Stimulated activated effector memory CD8-positive, alpha-beta T cell treated with anti-CD3 and anti-CD28 coated beads, Interleukin-12 subunit alpha, Interleukin-12 subunit beta, amount 100 ng/mL, for 72 hours (primary cell): ENCODE results near the gene NDFIP2.

Experiments
- ATAC-seq: fragments of 150-1000 bp; cut with Tn5 transposase; 2 replicates; pipeline ENCODE4 v1.10.0; 2021
- DNase-seq, 2 donors: peaks; one replicate each; pipeline ENCODE4 v3.0.0; 2021 to 2022; ENCODE audit warnings: low spot score in 2 of 2
- H3K27ac Mint-ChIP-seq: one replicate; pipeline ENCODE4 v1.8.0; 2022; ENCODE audit warnings: mild to moderate bottlenecking, mixed read lengths
- H3K36me3 Mint-ChIP-seq: one replicate; pipeline ENCODE4 v1.8.0; 2022; ENCODE audit warnings: mild to moderate bottlenecking, mixed read lengths
- H3K4me1 Mint-ChIP-seq: one replicate; pipeline ENCODE4 v1.8.0; 2022; ENCODE audit warnings: mixed read lengths
- H3K4me3 Mint-ChIP-seq: one replicate; pipeline ENCODE4 v1.8.0; 2022; ENCODE audit warnings: mild to moderate bottlenecking, mixed read lengths
- H3K9me3 Mint-ChIP-seq: one replicate; pipeline ENCODE4 v1.8.0; 2022; ENCODE audit warnings: mixed read lengths

NDFIP2 gene

DNA sequence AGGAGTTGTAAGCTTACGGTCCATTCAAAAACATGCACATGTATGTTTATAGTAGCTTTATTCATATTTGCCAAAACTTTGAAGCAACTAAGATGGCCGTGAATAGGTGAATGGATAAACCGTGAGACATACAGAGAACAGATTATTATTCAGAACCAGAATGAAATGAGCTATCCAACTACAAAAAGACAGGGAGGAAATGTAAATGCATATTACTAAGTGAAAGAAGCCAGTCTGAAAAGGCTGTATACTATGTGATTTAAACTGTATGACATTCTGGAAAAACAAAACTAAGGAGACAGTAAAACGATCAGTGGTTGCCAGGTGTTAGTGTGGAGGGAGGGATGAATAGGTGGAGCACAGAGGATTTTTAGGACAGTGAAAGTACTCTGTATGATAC, 19.9 kb downstream of the NDFIP2 start:
- Mint-ChIP-seq H3K4me1 (peaks cover 62% of the 10 kb centered on the region), H3K36me3 (peaks cover 7% of the 10 kb centered on the region), H3K4me3 (peak overlapping the region; percentile 30), H3K9me3 (peaks cover 6% of the 10 kb centered on the region), H3K27ac (peak overlapping the region; percentile 41)
- DNase-seq, result no peak
- ATAC-seq, result peak; percentile 76

DNA sequence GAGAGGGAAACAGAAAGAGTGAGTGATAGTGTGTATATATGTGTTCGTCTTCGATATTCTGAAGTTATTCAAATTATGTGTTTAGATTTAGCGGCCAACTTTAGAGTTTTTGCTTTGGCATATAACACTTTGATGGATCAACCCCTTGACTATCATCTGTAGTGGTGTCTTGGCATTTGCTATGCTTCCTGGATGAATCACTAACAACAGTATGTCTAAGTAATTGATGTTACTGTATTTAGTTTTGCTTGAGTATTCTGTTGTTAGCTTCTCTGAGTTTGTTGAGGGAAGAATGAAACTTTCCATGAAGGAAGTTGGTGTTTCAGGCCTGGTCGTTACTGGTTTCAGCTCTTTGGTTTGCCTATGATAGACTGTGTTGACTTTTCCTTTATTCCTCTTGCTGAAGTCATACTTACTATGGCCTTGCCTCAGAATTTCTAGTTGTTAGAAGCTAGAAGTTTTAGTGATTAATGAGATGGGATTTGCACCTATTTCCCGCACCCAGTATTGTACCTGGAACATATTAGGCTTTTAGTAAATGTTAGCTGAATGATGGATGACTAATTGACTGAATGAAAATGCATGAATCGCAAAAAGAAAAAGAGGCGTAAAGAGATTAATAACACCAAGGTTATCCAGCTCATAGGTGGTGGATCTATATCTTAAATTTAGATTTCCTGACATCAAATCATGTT, 20.7 kb downstream of the NDFIP2 start:
- H3K9me3 Mint-ChIP-seq, result peaks cover 6% of the 10 kb centered on the region
- ATAC-seq (peak; percentile 67), DNase-seq (no peak)
- H3K4me3 Mint-ChIP-seq, result peak overlapping the region; percentile 30
- peak overlapping the region; percentile 41 for H3K27ac Mint-ChIP-seq
- peaks cover 6% of the 10 kb centered on the region for H3K36me3 Mint-ChIP-seq
- H3K4me1 Mint-ChIP-seq, result peaks cover 61% of the 10 kb centered on the region

DNA sequence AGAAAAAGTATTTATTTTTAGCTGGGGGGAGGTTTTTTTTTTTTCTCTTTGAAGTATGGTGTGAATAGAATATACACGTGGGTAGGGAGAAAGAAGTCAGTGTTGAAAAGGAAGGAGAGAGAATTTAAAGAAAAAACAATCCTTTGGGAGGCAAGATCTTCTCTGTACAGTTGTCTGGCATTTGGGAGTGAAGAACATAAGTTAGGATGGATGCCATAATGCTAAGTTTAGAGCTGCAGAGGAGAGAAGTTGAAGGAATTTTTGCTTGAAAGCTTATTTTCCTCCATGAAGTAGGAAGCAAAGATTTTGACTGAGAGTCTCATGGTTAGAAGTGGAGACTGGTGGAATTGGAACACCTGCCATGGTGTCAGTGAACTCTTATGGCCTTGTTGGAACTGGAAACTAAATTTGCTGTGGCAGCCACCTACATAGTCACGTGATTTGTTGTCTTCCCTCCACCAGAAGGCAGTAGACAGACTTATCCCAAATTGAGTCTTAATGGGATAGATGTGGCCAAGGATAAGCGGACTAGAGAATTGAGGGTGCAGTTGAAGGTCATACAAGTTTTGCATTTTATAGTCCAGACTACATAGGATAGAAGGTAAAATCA, 22.0 kb downstream of the NDFIP2 start:
- H3K27ac Mint-ChIP-seq, result peak overlapping the region; percentile 18
- no peak for DNase-seq
- peaks cover 6% of the 10 kb centered on the region for H3K36me3 Mint-ChIP-seq
- no peak overlapping the region for H3K4me3 Mint-ChIP-seq
- H3K9me3 Mint-ChIP-seq, result peaks cover 6% of the 10 kb centered on the region
- peak; percentile 20 for ATAC-seq
- H3K4me1 Mint-ChIP-seq, result peaks cover 55% of the 10 kb centered on the region

DNA sequence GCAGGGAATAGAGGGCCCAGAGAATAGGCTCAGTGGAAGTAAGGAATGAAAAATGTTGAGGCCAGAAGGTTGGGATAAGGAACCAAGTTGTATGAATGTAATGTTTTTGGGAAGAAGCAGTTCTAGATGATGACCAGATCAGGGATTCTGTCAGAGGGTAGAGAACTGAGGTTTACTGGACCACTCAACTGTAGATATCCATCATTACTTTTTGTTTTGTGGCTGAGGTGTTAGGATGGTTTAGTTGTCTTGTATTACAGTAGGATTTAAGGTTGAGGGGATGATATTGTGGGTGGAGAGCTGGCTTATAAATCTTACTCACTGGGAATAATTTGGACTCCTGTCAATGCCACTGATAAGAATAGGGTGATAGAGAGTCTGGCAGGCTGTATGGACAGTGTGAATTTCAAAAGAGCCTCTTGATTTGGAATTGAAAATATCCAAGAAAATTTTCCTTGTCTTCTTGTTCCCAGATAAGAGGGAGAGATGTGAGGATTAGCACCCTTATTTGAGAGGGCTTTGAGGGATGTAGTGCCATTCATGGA, 22.6 kb downstream of the NDFIP2 start:
- H3K27ac Mint-ChIP-seq, result peak overlapping the region; percentile 18
- DNase-seq, result no peak
- no peak overlapping the region for H3K4me3 Mint-ChIP-seq
- H3K9me3 Mint-ChIP-seq, result peaks cover 6% of the 10 kb centered on the region
- peaks cover 6% of the 10 kb centered on the region for H3K36me3 Mint-ChIP-seq
- ATAC-seq, result peak; percentile 79
- H3K4me1 Mint-ChIP-seq, result peaks cover 59% of the 10 kb centered on the region

DNA sequence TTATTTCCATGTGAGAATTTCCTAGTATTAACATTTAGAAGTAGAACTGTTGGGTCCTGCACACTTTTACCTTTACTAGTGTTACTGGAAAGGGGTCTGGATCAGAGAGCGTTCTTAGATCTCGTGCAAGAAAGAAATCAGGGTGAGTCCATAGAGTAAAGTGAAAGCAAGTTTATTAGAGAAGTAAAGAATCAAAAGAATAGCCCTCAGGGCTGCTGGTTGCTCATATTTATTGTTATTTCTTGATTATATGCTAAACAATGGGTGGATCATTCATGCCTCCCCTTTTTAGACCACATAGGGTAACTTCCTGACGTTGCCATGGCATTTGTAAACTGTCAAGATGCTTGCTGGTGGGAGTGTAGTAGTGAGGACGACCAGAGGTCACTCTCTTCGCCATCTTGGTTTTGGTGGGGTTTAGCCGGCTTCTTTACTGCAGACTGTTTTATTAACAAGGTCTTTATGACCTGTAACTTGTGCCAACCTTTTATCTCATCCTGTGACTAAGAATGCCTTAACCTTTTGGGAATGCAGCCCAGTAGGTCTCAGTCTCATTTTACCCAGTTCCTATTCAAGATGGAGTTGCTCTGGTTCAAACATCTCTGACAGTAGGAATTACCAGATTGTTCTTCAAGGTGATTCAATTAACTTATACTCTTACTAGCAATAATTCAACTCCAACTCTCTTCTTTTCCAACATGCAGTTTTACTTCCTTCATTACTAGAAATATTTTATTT, 27.4 kb downstream of the NDFIP2 start:
- Mint-ChIP-seq H3K27ac (no peak overlapping the region), H3K4me3 (no peak overlapping the region), H3K4me1 (peaks cover 36% of the 10 kb centered on the region), H3K36me3 (peaks cover 14% of the 10 kb centered on the region), H3K9me3 (no peaks in the 10 kb centered on the region)
- ATAC-seq, result no peak
- no peak for DNase-seq

DNA sequence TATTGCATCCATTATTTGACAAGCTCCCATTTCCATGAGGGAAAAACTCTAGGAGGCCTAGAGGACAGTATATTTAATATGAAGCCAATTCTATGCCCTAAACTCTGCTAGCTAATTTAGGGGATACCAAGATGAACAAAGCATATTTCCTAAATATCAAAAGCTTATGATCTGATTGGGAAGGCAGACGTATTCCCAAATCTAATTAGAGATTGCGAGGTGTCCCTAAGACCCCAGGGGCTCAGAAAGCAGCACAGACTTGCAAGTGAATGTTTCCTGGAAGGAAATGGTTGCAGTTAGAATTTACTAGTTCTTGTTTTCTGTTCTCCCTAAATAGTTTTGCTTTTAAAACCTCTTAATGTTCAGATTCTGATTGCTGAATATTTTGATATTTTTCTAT, 30.7 kb downstream of the NDFIP2 start:
- no peak for ATAC-seq
- Mint-ChIP-seq H3K9me3 (no peaks in the 10 kb centered on the region), H3K27ac (no peak overlapping the region), H3K4me1 (peaks cover 28% of the 10 kb centered on the region), H3K4me3 (no peak overlapping the region), H3K36me3 (peaks cover 14% of the 10 kb centered on the region)
- DNase-seq, result no peak

DNA sequence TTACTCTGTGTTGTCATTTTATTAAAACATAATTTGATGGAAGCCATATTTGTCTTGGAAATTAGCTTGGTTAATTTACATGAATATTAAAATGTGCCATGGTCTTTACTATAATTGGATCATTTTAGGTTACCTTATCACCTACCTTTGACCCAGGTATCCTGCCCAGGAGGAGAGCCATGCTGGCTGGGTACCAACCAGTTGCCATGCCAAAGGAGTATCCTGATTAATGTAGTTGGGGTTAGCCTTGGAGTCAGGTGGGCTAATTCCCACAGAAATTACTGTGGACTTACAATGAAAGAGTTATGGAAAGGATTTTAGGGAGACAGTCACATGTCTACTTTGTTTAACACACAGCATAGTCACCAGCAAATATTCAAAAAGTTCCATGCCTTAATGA, 32.0 kb downstream of the NDFIP2 start:
- Mint-ChIP-seq H3K27ac (peak overlapping the region; percentile 21), H3K4me3 (no peak overlapping the region), H3K4me1 (peaks cover 33% of the 10 kb centered on the region), H3K9me3 (no peaks in the 10 kb centered on the region), H3K36me3 (peaks cover 15% of the 10 kb centered on the region)
- ATAC-seq, result no peak
- no peak for DNase-seq

DNA sequence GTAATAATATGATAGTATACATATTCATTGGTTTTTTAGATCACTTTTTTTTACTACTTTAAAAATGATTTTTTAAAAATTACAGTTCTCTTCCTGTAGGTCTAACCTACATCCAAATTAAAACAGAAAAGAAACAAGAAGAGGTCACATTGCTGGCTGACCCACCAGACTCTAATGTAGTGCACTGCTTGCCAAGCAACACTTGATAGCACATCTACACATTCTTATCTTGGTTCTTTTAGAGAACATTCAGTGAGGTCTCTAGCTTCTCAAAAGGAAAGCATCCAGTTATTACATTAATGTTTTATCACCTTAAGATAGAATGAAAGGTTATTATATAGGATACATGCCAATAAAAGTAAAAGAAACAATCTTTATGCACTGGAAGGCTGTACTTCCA, 35.6 kb downstream of the NDFIP2 start:
- DNase-seq, result no peak
- Mint-ChIP-seq H3K9me3 (no peaks in the 10 kb centered on the region), H3K36me3 (peaks cover 33% of the 10 kb centered on the region), H3K4me3 (no peak overlapping the region), H3K27ac (no peak overlapping the region), H3K4me1 (peaks cover 26% of the 10 kb centered on the region)
- no peak for ATAC-seq

DNA sequence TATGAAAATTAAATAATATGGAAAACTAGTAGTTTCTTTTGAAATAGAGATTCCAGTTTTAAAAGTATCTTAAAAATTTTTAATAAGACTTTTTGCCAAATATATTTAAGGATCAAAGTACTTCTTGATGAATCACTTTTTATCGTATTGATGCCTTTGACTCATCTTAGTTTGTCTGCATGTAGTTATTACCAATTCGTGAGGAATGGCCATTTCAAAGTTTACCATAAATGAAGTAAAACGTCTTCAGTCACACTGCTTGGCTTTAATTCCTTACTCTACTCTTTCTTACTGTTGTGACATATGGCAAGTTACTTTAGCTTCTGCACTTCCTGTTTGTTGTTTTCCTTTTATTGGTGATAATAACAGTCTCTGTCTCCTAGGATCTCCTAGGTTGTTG, 38.3 kb downstream of the NDFIP2 start:
- H3K27ac Mint-ChIP-seq, result no peak overlapping the region
- no peak overlapping the region for H3K4me3 Mint-ChIP-seq
- H3K4me1 Mint-ChIP-seq, result peaks cover 26% of the 10 kb centered on the region
- ATAC-seq (no peak), DNase-seq (no peak)
- H3K36me3 Mint-ChIP-seq, result peaks cover 42% of the 10 kb centered on the region
- no peaks in the 10 kb centered on the region for H3K9me3 Mint-ChIP-seq

DNA sequence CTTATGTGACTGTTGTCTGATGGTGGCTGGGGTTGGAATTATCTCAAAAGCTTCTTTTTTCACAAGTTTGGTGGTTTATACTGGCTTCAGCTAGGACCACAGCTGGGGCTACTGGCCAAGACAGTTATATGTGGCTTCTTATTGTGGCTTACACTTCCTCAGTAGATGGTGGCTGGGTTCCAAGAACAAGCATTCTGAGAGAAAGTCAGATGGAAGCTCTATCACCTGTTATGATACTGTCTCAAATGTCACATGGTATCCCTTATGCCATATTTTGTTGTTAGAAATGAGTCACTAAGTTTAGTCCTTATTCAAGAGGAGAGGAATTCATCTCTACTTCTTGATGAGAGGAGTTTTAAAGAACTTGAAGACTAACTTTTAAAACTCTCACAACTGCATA, 41.6 kb downstream of the NDFIP2 start:
- H3K9me3 Mint-ChIP-seq, result no peaks in the 10 kb centered on the region
- peak overlapping the region; percentile 92 for H3K27ac Mint-ChIP-seq
- H3K4me1 Mint-ChIP-seq, result peaks cover 17% of the 10 kb centered on the region
- peak; percentile 21 to 75 for DNase-seq
- H3K36me3 Mint-ChIP-seq, result peaks cover 42% of the 10 kb centered on the region
- peak overlapping the region; percentile 59 for H3K4me3 Mint-ChIP-seq
- ATAC-seq, result peak; percentile 96

DNA sequence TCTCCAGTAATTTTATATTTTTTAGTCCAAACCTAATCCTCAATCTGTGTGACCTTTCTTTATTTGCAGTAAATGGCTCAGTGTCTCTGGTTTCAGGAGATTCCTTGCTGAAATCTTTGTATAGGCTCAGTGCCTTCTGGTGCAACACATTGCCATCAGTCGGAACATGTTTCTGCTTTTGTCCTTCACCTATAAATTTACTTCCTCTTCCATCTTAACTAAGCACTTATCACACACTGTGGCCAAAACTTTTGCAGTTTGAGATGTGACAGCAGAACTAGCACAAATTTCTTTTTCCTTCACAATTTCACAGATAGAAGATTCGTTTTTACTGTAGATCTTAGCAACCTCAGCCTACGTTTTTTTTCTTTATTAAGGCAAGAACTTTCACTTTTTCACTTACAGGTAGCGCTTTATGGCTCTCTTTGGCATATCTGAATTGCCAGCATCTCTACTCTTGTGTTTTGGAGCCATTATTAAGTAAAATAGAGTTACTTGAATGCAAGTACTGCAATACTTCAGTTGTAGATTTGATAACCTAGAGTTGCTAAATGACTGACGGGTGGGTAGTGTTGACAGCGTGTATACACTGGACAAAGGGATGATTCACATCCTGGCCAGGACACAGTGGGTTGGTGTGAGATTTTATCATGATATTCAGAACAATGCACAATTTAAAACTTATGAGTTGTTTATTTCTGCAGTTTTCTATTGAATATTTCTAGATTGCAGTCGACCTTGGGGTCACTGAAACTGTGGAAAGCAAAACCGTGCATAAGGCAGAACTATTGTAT, 44.3 kb downstream of the NDFIP2 start:
- H3K27ac Mint-ChIP-seq, result no peak overlapping the region
- H3K4me1 Mint-ChIP-seq, result peaks cover 10% of the 10 kb centered on the region
- DNase-seq (peak in 1 of 2 donors; percentile 51), ATAC-seq (peak; percentile 85)
- H3K4me3 Mint-ChIP-seq, result no peak overlapping the region
- no peaks in the 10 kb centered on the region for H3K9me3 Mint-ChIP-seq
- peaks cover 45% of the 10 kb centered on the region for H3K36me3 Mint-ChIP-seq

DNA sequence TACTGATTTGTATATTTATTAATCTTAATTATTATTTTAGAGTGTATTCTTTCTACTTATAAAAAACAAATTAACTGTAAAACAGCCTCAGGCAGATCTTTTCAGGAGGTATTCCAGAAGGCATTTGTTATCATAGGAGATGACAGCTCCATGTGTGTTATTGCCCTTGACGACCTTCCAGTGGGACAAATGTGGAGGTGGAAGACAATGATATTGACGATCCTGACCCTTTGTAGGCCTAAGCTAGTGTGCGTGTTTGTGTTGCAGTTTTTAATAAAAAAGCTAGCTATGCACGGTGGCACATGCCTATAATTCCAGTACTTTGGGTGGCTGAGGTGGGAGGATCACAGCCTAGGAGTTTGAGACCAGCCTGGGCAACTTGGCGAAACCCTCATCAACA, 46.7 kb downstream of the NDFIP2 start:
- H3K36me3 Mint-ChIP-seq, result peaks cover 42% of the 10 kb centered on the region
- no peak for ATAC-seq
- H3K27ac Mint-ChIP-seq, result no peak overlapping the region
- no peaks in the 10 kb centered on the region for H3K9me3 Mint-ChIP-seq
- DNase-seq, result no peak
- peaks cover 25% of the 10 kb centered on the region for H3K4me1 Mint-ChIP-seq
- H3K4me3 Mint-ChIP-seq, result no peak overlapping the region

DNA sequence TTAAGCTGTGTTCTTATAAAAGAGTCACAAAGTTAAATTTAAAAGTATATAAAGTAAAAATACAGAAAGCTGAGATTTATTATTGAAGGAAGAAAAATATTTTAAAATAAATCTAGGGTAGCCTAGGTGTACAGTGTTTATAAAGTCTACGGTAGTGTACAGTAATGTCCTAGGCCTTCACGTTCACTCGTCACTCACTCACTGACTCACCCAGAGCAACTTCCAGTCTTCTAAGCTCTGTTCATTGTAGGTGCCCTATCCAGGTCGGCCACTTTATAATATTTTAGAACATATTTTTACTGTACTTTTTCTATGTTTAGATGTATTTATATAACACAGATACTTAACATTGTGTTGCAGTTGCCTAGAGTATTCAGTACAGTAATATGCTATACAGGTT, 47.4 kb downstream of the NDFIP2 start:
- no peak overlapping the region for H3K27ac Mint-ChIP-seq
- peaks cover 20% of the 10 kb centered on the region for H3K4me1 Mint-ChIP-seq
- peaks cover 39% of the 10 kb centered on the region for H3K36me3 Mint-ChIP-seq
- DNase-seq, result no peak
- no peak overlapping the region for H3K4me3 Mint-ChIP-seq
- ATAC-seq, result no peak
- H3K9me3 Mint-ChIP-seq, result no peaks in the 10 kb centered on the region

DNA sequence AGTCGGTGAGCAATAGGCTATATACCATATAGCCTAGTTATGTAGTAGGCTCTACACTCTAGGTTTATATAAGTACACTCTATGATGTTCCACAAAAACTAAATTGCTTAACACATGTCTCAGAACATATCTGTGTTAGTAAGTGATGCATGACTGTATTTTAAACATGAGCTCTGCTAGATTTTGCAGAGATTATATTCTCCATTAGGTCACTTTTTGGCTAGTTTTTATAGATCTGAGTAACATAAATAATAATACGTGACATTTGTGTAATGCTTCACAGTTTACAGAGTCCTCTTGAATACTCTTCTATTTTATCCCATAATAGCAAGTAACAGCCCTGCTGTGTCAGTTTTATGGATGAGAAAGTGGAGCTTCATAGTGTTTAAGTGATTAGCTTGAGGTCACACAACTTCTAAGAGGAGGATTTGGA, 47.8 kb downstream of the NDFIP2 start:
- Mint-ChIP-seq H3K4me3 (no peak overlapping the region), H3K27ac (no peak overlapping the region), H3K36me3 (peaks cover 42% of the 10 kb centered on the region), H3K4me1 (peaks cover 20% of the 10 kb centered on the region), H3K9me3 (no peaks in the 10 kb centered on the region)
- ATAC-seq (no peak), DNase-seq (no peak)

DNA sequence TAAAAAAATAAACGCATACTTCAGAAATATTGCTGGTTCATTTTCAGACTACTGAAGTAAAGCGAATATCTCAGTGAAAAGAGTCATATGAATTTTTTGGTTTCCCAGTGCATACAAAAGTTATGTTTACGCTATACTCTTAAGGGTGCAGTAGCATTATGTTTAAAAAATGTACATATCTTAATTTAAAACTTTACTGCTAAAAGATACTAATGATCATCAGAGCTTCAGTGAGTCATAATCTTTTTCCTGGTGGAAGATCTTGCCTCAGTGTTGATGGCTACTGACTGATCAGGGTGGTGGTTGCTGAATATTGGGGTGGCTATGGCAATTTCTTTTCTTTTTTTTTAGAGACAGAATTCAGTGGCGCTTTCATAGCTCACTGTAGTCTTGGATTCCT, 48.9 kb downstream of the NDFIP2 start:
- Mint-ChIP-seq H3K36me3 (peaks cover 52% of the 10 kb centered on the region), H3K4me1 (peaks cover 20% of the 10 kb centered on the region), H3K4me3 (no peak overlapping the region), H3K27ac (no peak overlapping the region), H3K9me3 (no peaks in the 10 kb centered on the region)
- ATAC-seq (no peak), DNase-seq (no peak)
